Measurements from ENCODE around the gene CYP24A1. TPM values are rescaled to one million over a fixed set of nuclear protein-coding genes. Genes with fewer than 3 reads are reported as not detected.
"Not testable (repeated sequence)": the region's sequence is repeated elsewhere in the genome, so short reads cannot be mapped to it uniquely, and the experiment has no call there.

Gene CYP24A1
- total RNA-seq, 1 experiment from 2014 or later = 0.28 TPM

DNA sequence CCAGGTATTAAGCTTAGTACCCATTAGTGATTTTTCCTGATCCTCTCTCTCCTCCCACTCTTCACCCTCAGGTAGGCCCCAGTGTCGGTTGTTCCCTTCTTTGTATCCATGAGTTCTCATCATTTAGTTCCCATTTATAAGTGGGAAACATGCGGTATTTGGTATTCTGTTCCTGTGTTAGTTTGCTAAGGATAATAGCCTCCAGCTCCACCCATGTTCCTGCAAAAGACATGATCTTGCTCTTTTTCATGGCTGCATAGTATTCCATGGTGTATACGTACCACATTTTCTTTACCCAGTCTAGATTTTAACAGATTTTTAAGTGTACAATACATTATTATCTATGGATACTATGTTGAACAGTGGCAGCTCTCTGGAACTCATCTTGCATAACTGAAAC is 44.4 kb downstream of the CYP24A1 start:
- no peak overlapping the region for H3K4me3 Mint-ChIP-seq (ENCODE audit: unreplicated experiment)
- no peaks in the 10 kb centered on the region for H3K36me3 Mint-ChIP-seq (ENCODE audit: insufficient read depth, unreplicated experiment)
- BruUV-seq (replicated peaks) = no TSS peak

DNA sequence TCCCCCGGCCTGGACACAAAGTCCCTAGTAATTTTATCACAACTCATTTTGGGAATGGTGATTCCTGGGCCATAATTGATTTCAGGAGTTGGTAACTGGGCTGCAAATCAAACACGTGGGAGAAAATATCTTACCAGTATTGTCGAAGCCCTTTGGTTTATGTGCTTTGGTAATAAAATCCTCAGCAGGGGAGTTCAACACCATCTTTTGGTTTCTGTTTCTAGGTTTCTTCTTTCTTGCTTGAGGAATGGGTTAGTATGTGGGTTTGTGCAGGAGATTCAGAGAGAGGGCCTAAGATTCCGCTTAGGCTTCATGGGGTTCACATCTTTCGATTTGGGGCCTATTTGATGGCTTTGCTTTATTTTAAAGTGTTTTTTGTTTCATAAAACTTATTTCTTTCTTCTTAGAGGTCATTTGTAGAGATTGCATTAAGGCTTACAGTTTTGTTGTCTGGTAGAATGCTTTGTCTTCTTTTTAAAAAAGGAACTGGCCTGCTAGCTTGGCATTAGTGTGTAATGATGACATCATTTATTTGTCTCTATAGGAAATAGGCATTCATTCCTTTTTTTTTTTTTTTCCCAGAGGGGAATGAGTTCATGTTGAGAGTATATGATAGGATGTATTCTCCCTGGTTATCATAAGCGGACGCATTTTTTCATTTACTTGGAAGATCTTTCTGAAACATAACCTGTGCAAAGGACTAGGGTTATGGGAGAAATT is 45.8 kb downstream of the CYP24A1 start:
- Mint-ChIP-seq H3K27ac (ENCODE audit: low read depth, unreplicated experiment) (no peak overlapping the region), H3K4me3 (ENCODE audit: unreplicated experiment) (no peak overlapping the region), H3K27me3 (ENCODE audit: insufficient read depth, unreplicated experiment) (no peaks in the 10 kb centered on the region), H3K4me1 (ENCODE audit: insufficient read depth, unreplicated experiment) (peaks cover 25% of the 10 kb centered on the region), H3K36me3 (ENCODE audit: insufficient read depth, unreplicated experiment) (no peaks in the 10 kb centered on the region), H3K9me3 (ENCODE audit: unreplicated experiment) (no peaks in the 10 kb centered on the region)
- no peak for DNase-seq (ENCODE audit: unreplicated experiment)
- no TSS peak for BruUV-seq (replicated peaks)
- ChIA-PET POLR2A (interaction anchor here (0.5 to 0.7 kb wide), 4 partner anchors 14 to 381 kb away, joined by 3 read pairs; partner anchors contain the start of gene PFDN4), CTCF (interaction anchor here (0.6 to 4.1 kb wide), 6 partner anchors 22 to 381 kb away, joined by 3 to 30 read pairs (median 3); no protein-coding TSS in a partner anchor)
- TF ChIP-seq, protein P1, sequence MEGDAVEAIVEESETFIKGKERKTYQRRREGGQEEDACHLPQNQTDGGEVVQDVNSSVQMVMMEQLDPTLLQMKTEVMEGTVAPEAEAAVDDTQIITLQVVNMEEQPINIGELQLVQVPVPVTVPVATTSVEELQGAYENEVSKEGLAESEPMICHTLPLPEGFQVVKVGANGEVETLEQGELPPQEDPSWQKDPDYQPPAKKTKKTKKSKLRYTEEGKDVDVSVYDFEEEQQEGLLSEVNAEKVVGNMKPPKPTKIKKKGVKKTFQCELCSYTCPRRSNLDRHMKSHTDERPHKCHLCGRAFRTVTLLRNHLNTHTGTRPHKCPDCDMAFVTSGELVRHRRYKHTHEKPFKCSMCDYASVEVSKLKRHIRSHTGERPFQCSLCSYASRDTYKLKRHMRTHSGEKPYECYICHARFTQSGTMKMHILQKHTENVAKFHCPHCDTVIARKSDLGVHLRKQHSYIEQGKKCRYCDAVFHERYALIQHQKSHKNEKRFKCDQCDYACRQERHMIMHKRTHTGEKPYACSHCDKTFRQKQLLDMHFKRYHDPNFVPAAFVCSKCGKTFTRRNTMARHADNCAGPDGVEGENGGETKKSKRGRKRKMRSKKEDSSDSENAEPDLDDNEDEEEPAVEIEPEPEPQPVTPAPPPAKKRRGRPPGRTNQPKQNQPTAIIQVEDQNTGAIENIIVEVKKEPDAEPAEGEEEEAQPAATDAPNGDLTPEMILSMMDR (IDR thresholded peaks at IDR 0.05; ENCODE audit: unreplicated experiment) = no peak
- intact Hi-C loops (cut with micrococcal nuclease) = no loop called here

More for the DNA sequence above, 44.4 kb downstream of the CYP24A1 start:
- peaks cover 12% of the 10 kb centered on the region for H3K4me1 Mint-ChIP-seq (ENCODE audit: insufficient read depth, unreplicated experiment)
- H3K27me3 Mint-ChIP-seq (ENCODE audit: insufficient read depth, unreplicated experiment) = no peaks in the 10 kb centered on the region
- intact Hi-C loops (cut with micrococcal nuclease) = no loop called here
- TF ChIP-seq, protein P1 (IDR thresholded peaks at IDR 0.05; ENCODE audit: unreplicated experiment) = no peak
- no peaks in the 10 kb centered on the region for H3K9me3 Mint-ChIP-seq (ENCODE audit: unreplicated experiment)
- ChIA-PET POLR2A (interaction anchor here (0.6 to 1.4 kb wide), 3 partner anchors 30 to 57 kb away, joined by 3 read pairs; no protein-coding TSS in a partner anchor), CTCF (interaction anchor here (0.8 to 4.1 kb wide), 3 partner anchors 24 to 79 kb away, joined by 3 to 30 read pairs (median 6); partner anchors contain the start of gene PFDN4)
- DNase-seq (ENCODE audit: unreplicated experiment) = no peak
- no peak overlapping the region for H3K27ac Mint-ChIP-seq (ENCODE audit: low read depth, unreplicated experiment)

DNA sequence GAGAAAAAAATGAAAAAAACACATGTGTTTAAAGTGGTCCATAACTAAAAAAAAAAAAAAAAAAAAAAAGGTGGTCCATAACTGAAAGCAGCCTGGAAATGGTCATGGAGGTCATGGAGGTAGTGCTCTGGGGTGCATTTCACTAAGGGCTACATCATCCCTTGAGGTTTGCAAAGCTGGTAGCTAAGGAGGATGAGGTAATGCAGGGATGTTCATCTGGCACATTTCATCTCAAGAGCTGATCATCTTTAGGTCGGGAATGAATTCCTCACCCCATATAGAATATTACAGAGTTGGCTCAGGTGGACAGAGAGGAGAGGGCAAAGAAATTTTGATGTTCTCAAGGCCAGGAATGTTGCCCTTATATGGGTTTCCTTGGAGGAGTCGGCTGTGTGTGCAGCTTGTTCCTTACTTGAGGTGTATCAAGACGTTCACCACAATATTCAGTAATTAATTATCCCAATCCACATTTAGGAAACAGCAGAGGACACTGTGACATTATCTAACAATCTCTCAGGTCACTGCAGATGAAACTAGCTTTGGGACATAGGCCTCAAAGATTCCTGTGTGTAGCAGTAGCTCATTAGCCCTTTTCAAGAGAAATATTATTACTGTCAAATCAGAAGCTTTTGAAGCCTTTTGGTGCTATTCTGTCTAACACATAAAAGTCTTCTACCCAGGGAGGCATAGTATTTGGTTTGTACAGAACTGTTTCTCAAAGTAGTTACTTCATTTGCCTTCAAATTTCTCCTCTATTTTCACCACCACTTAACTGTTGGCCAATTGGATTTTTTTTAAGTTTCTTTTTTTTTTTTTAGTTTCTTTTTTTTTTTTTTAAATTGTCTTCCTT is 46.8 kb downstream of the CYP24A1 start:
- TF ChIP-seq, protein P1 (IDR thresholded peaks at IDR 0.05; ENCODE audit: unreplicated experiment) = no peak
- ChIA-PET POLR2A (interaction anchor here (0.7 to 1.1 kb wide), 2 partner anchors 20 to 21 kb away, joined by 3 to 5 read pairs; no protein-coding TSS in a partner anchor), CTCF (interaction anchor here (0.7 to 4.1 kb wide), 9 partner anchors 21 to 380 kb away, joined by 3 to 30 read pairs (median 4); partner anchors contain the start of gene PFDN4)
- no peak overlapping the region for H3K4me3 Mint-ChIP-seq (ENCODE audit: unreplicated experiment)
- no peak overlapping the region for H3K27ac Mint-ChIP-seq (ENCODE audit: low read depth, unreplicated experiment)
- H3K4me1 Mint-ChIP-seq (ENCODE audit: insufficient read depth, unreplicated experiment) = peaks cover 35% of the 10 kb centered on the region
- H3K36me3 Mint-ChIP-seq (ENCODE audit: insufficient read depth, unreplicated experiment) = no peaks in the 10 kb centered on the region
- no peak for DNase-seq (ENCODE audit: unreplicated experiment)
- H3K27me3 Mint-ChIP-seq (ENCODE audit: insufficient read depth, unreplicated experiment) = no peaks in the 10 kb centered on the region
- intact Hi-C loops (cut with micrococcal nuclease) = no loop called here
- no TSS peak for BruUV-seq (replicated peaks)
- no peaks in the 10 kb centered on the region for H3K9me3 Mint-ChIP-seq (ENCODE audit: unreplicated experiment)

DNA sequence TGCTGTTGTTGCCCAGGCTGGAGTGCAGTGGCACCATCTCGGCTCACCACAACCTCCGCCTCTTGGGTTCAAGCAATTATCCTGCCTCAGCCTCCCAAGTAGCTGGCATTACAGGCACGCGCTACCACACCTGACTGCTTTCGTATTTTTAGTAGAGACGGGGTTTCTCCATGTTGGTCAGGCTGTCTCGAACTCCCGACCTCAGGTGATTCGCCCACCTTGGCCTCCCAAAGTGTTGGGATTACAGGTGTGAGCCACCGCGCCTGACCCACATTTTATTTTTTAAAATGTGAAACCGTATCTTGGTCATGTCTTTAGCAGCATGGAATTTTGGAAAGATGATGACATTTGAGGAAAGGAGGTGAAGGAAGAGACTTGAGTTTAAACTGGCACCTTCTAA is 47.5 kb downstream of the CYP24A1 start:
- H3K4me3 Mint-ChIP-seq (ENCODE audit: unreplicated experiment); intact Hi-C loops (cut with micrococcal nuclease); H3K9me3 Mint-ChIP-seq (ENCODE audit: unreplicated experiment); DNase-seq (ENCODE audit: unreplicated experiment); BruUV-seq (replicated peaks); H3K36me3 Mint-ChIP-seq (ENCODE audit: insufficient read depth, unreplicated experiment); H3K27me3 Mint-ChIP-seq (ENCODE audit: insufficient read depth, unreplicated experiment); H3K27ac Mint-ChIP-seq (ENCODE audit: low read depth, unreplicated experiment): not testable (repeated sequence)
- ChIA-PET POLR2A (interaction anchor here (1.0 to 3.0 kb wide), 4 partner anchors 7 to 53 kb away, joined by 3 to 8 read pairs (median 5); no protein-coding TSS in a partner anchor), CTCF (interaction anchor here (0.9 to 4.1 kb wide), 8 partner anchors 20 to 82 kb away, joined by 3 to 30 read pairs (median 5); partner anchors contain the start of gene PFDN4)
- peaks cover 37% of the 10 kb centered on the region for H3K4me1 Mint-ChIP-seq (ENCODE audit: insufficient read depth, unreplicated experiment)
